ENCODE results near the gene GJC1.
A peak's percentile ranks its signal among the peaks of the same experiment; 100 is the strongest.

The GJC1 gene

GRCh38 chr17:44871556-44871955 lies 41.5 kb upstream of the GJC1 start:
- Histone ChIP-seq H3K9ac (ENCODE audit: low read depth, low read length) (no peak overlapping the region), H3K27me3 (ENCODE audit: insufficient read depth, low read length, poor library complexity) (no peaks in the 10 kb centered on the region), H3K36me3 (ENCODE audit: insufficient read depth, low read length) (peaks cover 86% of the 10 kb centered on the region), H3K4me3 (ENCODE audit: low read depth in 1 of 2, low read length in 2 of 2) (no peak overlapping the region), H3K9me3 (ENCODE audit: insufficient read depth, low read length, severe bottlenecking) (no peaks in the 10 kb centered on the region), H3K4me1 (ENCODE audit: insufficient read depth, low read length) (no peaks in the 10 kb centered on the region), H2AFZ (ENCODE audit: low read depth, low read length) (no peak overlapping the region), H3K79me2 (ENCODE audit: insufficient read depth, low read length) (no peaks in the 10 kb centered on the region), H3K4me2 (ENCODE audit: insufficient read depth, low read length) (no peak overlapping the region), H4K20me1 (ENCODE audit: insufficient read depth, low read length) (peaks cover 8% of the 10 kb centered on the region; the same call in 1 of the 2 replicates), H3K27ac (ENCODE audit: low read length) (no peak overlapping the region)
- DNase-seq (no peak), ATAC-seq (ENCODE audit: insufficient read depth, low read depth) (no peak)
- no peak for TF ChIP-seq EZH2 (IDR thresholded peaks at IDR 0.05; ENCODE audit: borderline replicate concordance, low read depth, low read length, severe bottlenecking)
- TF ChIP-seq, protein P1, sequence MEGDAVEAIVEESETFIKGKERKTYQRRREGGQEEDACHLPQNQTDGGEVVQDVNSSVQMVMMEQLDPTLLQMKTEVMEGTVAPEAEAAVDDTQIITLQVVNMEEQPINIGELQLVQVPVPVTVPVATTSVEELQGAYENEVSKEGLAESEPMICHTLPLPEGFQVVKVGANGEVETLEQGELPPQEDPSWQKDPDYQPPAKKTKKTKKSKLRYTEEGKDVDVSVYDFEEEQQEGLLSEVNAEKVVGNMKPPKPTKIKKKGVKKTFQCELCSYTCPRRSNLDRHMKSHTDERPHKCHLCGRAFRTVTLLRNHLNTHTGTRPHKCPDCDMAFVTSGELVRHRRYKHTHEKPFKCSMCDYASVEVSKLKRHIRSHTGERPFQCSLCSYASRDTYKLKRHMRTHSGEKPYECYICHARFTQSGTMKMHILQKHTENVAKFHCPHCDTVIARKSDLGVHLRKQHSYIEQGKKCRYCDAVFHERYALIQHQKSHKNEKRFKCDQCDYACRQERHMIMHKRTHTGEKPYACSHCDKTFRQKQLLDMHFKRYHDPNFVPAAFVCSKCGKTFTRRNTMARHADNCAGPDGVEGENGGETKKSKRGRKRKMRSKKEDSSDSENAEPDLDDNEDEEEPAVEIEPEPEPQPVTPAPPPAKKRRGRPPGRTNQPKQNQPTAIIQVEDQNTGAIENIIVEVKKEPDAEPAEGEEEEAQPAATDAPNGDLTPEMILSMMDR (IDR thresholded peaks at IDR 0.05; ENCODE audit: borderline replicate concordance, extremely low read depth, low read length, poor library complexity, severe bottlenecking) = no peak

DNA sequence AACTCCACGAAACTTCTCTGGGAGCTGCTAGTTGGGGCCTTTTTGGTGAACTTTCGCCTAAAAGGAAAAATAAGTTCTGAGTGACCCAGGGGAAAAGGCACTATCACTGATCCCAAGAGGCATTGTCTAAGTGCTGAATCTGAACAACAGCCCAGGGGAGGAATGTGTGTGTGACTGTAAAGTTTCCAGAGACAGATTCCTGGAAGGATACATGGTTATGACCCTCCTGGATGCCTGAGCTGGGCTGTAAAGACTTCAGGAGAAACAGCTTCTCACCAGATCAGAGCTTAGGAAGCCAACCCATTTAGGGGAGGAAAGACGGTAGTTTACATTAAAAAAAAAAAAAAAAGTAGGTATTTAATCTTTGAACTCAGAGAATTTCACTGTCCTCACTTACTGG lies 37.8 kb upstream of the GJC1 start:
- ATAC-seq (ENCODE audit: insufficient read depth, low read depth) = no peak
- no peaks in the 10 kb centered on the region for H3K4me1 ChIP-seq (ENCODE audit: insufficient read depth, low read length)

GRCh38 chr17:44865931-44866330 lies 35.8 kb upstream of the GJC1 start:
- H3K9ac ChIP-seq (ENCODE audit: low read depth, low read length) = no peak overlapping the region
- no peak overlapping the region for H2AFZ ChIP-seq (ENCODE audit: low read depth, low read length)
- no peaks in the 10 kb centered on the region for H3K4me1 ChIP-seq (ENCODE audit: insufficient read depth, low read length)
- no peaks in the 10 kb centered on the region for H3K27me3 ChIP-seq (ENCODE audit: insufficient read depth, low read length, poor library complexity)
- H3K79me2 ChIP-seq (ENCODE audit: insufficient read depth, low read length) = no peaks in the 10 kb centered on the region
- H3K27ac ChIP-seq (ENCODE audit: low read length) = no peak overlapping the region
- no peak overlapping the region for H3K4me3 ChIP-seq (ENCODE audit: low read depth in 1 of 2, low read length in 2 of 2)
- no peak for ATAC-seq (ENCODE audit: insufficient read depth, low read depth)
- no peak for DNase-seq
- peaks cover 88% of the 10 kb centered on the region for H3K36me3 ChIP-seq (ENCODE audit: insufficient read depth, low read length)
- H4K20me1 ChIP-seq (ENCODE audit: insufficient read depth, low read length) = peaks cover 10% of the 10 kb centered on the region; the same call in 1 of the 2 replicates
- TF ChIP-seq, protein P1 (IDR thresholded peaks at IDR 0.05; ENCODE audit: borderline replicate concordance, extremely low read depth, low read length, poor library complexity, severe bottlenecking) = no peak
- TF ChIP-seq EZH2 (IDR thresholded peaks at IDR 0.05; ENCODE audit: borderline replicate concordance, low read depth, low read length, severe bottlenecking) = no peak
- H3K4me2 ChIP-seq (ENCODE audit: insufficient read depth, low read length) = no peak overlapping the region
- H3K9me3 ChIP-seq (ENCODE audit: insufficient read depth, low read length, severe bottlenecking) = no peaks in the 10 kb centered on the region

More for the DNA sequence above, 37.8 kb upstream of the GJC1 start:
- H3K4me2 ChIP-seq (ENCODE audit: insufficient read depth, low read length) = no peak overlapping the region
- TF ChIP-seq, protein P1 (IDR thresholded peaks at IDR 0.05; ENCODE audit: borderline replicate concordance, extremely low read depth, low read length, poor library complexity, severe bottlenecking) = no peak
- TF ChIP-seq EZH2 (IDR thresholded peaks at IDR 0.05; ENCODE audit: borderline replicate concordance, low read depth, low read length, severe bottlenecking) = no peak
- H3K27me3 ChIP-seq (ENCODE audit: insufficient read depth, low read length, poor library complexity) = no peaks in the 10 kb centered on the region
- H3K27ac ChIP-seq (ENCODE audit: low read length) = no peak overlapping the region
- H2AFZ ChIP-seq (ENCODE audit: low read depth, low read length) = no peak overlapping the region
- peaks cover 88% of the 10 kb centered on the region for H3K36me3 ChIP-seq (ENCODE audit: insufficient read depth, low read length)
- peaks cover 14% of the 10 kb centered on the region for H4K20me1 ChIP-seq (ENCODE audit: insufficient read depth, low read length)
- no peak overlapping the region for H3K9ac ChIP-seq (ENCODE audit: low read depth, low read length)
- no peaks in the 10 kb centered on the region for H3K9me3 ChIP-seq (ENCODE audit: insufficient read depth, low read length, severe bottlenecking)
- no peak overlapping the region for H3K4me3 ChIP-seq (ENCODE audit: low read depth in 1 of 2, low read length in 2 of 2)
- DNase-seq = no peak
- H3K79me2 ChIP-seq (ENCODE audit: insufficient read depth, low read length) = no peaks in the 10 kb centered on the region

DNA sequence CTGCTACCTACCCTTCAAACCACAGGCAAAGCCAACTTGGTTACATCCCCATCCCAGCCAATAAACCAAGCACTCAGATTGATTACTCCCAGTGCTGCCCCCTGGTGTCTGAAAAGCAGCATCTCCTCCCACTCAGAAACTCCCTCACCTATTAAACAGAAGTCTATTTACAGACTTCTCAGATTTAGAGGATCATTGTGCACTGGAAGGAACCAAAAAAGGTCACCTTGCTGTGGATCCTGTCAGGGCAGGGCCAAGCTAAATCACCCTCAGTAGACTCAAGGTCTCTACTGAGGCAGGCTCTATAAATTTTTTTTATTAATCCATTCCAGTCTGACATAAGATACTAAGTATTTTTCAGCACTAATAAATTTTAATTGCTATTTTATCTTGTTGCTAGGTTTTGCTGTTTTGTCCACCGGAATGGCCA lies 35.2 kb upstream of the GJC1 start:
- Histone ChIP-seq H3K27me3 (ENCODE audit: insufficient read depth, low read length, poor library complexity) (no peaks in the 10 kb centered on the region), H3K4me3 (ENCODE audit: low read depth in 1 of 2, low read length in 2 of 2) (no peak overlapping the region), H3K9me3 (ENCODE audit: insufficient read depth, low read length, severe bottlenecking) (no peaks in the 10 kb centered on the region), H4K20me1 (ENCODE audit: insufficient read depth, low read length) (peaks cover 10% of the 10 kb centered on the region; the same call in 1 of the 2 replicates), H2AFZ (ENCODE audit: low read depth, low read length) (no peak overlapping the region), H3K9ac (ENCODE audit: low read depth, low read length) (no peak overlapping the region), H3K4me1 (ENCODE audit: insufficient read depth, low read length) (no peaks in the 10 kb centered on the region), H3K79me2 (ENCODE audit: insufficient read depth, low read length) (no peaks in the 10 kb centered on the region), H3K36me3 (ENCODE audit: insufficient read depth, low read length) (peaks cover 89% of the 10 kb centered on the region), H3K4me2 (ENCODE audit: insufficient read depth, low read length) (no peak overlapping the region), H3K27ac (ENCODE audit: low read length) (no peak overlapping the region)
- TF ChIP-seq, protein P1 (IDR thresholded peaks at IDR 0.05; ENCODE audit: borderline replicate concordance, extremely low read depth, low read length, poor library complexity, severe bottlenecking) = peak; percentile 93
- no peak for TF ChIP-seq EZH2 (IDR thresholded peaks at IDR 0.05; ENCODE audit: borderline replicate concordance, low read depth, low read length, severe bottlenecking)
- DNase-seq (peak; percentile 71), ATAC-seq (ENCODE audit: insufficient read depth, low read depth) (peak; percentile 90)

Data from DND-41 (cell line).